GM18951 (cell line): Measurements from ENCODE around the gene U2AF1L4.

Experiments
- POLR2A ChIP-seq: IDR thresholded peaks from 4 replicates; pipeline ENCODE4 v1.6.1; 2011; ENCODE audit warnings: mild to moderate bottlenecking; ENCODE audit not compliant: insufficient read length, insufficient read depth; ENCODE audit errors: extremely low read depth
- in situ Hi-C: fragments of 300-500 bp; cut with MboI; formaldehyde crosslinking; loops from one replicate; pipeline ENCODE4 v1.12.0; 2022; ENCODE audit warnings: low sequenced_read_pairs, mixed read lengths, inconsistent platforms; ENCODE audit not compliant: unreplicated experiment

U2AF1L4 gene, protein sequence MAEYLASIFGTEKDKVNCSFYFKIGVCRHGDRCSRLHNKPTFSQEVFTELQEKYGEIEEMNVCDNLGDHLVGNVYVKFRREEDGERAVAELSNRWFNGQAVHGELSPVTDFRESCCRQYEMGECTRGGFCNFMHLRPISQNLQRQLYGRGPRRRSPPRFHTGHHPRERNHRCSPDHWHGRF

DNA sequence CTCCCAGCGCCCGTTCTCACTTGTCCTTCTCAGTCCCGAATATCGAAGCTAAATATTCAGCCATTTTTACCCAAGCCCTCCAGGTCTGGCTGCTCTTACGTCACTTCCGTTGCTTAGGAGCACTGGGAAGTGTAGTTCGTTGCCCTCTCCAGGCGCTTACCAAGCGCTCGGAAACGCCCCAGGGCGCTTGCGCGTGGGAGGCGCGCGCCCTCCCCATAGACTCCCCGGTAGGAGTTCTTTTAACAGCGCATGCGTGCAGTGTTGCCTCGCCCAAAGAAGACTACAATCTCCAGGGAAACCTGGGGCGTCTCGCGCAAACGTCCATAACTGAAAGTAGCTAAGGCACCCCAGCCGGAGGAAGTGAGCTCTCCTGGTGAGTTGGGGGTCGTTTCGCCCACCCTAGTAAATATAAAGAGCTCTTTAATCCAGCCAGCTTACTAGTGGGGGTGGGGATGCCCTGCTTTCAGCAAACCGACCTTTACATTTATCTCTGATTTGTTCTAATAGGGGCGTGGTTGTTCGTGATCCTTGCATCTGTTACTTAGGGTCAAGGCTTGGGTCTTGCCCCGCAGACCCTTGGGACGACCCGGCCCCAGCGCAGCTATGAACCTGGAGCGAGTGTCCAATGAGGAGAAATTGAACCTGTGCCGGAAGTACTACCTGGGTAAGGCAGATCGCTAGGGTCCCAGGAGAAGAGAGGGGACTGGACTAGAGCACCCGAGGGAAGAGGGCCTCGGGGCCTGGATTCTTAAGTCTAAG lies at the start of gene U2AF1L4, which contains the start of gene PSENEN:
U2AF1L4 (minus strand) TSS at position 91 of the 759 bp plus-strand sequence; CDS start at position 64, 27 bp downstream.
PSENEN (plus strand) TSS at position 324 of the 759 bp plus-strand sequence; CDS start at position 604, 280 bp downstream.
- in situ Hi-C loops = no loop called here
- TF ChIP-seq POLR2A = peak; percentile 41

DNA sequence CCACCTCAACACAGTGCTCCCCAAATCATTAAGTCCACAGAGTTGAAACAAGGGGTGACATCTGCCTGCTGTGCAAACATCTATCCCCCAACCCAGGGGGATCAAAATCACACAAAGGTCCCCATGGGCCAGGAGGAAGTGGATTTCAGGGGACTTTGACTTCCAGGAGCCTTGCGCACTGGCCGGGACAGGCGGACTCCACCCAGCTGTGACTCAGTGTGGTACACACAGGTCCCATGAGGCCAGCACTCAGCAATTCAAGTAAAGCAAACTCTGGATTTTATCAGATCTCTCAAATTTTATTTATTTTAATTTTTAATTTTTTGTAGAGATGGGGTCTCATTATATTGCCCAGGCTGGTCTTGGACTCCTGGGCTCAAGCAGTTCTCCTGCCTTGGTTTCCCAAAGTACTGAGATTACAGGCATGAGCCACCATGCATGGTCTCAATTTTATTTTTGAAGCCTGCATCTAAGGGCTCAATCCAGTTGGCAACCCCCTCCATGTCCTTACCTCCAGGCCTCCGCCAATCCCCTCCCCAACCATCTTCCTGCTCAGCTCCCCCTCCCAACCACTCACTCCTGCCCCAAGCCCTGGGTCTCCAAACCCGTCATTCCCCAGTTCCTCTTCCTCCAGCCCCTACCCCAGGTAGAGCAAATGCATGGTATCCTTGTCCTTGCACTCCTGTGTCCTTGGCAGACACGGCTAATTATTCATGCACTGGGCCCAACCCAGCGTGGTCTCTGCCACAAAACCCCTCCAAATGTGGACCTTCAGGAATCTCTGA lies 48.4 kb upstream of the U2AF1L4 start:
- TF ChIP-seq POLR2A = no peak
- in situ Hi-C loops = no loop called here

DNA sequence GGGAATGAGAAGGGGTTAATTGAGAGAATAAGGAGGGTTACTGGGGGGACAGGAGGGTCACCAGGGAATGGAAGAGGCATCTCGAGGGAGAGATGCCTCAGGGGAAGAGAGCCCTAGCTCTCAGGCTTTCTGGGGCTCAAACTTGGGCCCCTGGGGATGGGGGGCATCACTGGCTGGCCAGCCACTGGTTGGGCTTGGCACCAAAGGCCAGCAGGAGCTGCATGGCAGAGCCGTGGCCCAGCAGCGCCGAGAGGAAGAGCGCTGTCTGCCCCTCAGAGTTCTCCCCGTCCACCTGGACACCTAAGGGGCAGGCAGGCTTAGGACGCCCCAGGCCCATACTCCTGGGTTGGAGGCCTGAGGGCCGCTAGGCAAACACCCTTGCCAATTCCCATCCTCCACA lies 47.7 kb upstream of the U2AF1L4 start:
- TF ChIP-seq POLR2A = no peak
- in situ Hi-C loops = no loop called here

DNA sequence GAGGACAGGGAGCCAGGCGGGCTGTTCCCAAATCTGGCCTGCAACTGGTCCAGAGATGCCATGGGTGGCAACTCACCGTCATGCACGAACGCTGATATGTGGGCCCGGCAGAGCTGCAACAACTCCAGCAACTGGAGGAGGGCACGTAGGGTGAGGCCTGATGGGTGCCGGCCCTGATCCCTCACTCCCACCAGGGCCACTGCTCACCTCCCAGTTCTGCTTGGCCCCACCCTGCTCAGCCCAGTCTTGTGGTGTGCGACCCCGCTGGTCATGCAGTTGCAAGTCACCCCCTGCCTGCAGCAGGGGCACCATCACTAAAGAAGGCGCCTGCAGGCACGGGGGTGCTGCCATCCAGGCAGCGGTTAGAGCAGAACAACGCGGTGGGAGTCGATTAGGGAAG lies 47.1 kb upstream of the U2AF1L4 start:
- TF ChIP-seq POLR2A = no peak

DNA sequence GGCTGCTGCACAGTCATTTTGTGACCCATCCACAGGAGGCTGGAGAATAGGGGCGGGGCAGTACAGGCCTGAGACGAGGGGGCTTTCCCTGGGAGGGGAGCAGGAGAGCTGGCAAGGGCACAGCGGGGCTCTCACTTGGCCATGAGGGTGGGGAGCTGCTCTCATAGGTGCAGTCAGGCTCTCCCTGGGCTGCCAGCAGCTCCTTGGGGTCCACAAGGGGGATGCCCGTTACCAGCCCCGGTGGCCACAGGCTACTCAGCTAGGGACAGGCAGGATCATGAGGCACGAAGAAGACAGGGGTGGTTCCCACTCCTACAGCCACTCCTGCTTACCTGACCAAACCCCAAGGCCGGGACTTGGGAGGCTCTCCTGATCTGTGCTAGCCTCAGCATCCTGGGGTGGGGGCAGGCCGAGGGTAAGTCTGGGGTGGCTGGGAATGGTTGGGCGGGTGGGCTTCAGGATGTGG lies 46.6 kb upstream of the U2AF1L4 start:
- in situ Hi-C loops = no loop called here
- no peak for TF ChIP-seq POLR2A

More for the DNA sequence above, 47.1 kb upstream of the U2AF1L4 start:
- in situ Hi-C loops = no loop called here

DNA sequence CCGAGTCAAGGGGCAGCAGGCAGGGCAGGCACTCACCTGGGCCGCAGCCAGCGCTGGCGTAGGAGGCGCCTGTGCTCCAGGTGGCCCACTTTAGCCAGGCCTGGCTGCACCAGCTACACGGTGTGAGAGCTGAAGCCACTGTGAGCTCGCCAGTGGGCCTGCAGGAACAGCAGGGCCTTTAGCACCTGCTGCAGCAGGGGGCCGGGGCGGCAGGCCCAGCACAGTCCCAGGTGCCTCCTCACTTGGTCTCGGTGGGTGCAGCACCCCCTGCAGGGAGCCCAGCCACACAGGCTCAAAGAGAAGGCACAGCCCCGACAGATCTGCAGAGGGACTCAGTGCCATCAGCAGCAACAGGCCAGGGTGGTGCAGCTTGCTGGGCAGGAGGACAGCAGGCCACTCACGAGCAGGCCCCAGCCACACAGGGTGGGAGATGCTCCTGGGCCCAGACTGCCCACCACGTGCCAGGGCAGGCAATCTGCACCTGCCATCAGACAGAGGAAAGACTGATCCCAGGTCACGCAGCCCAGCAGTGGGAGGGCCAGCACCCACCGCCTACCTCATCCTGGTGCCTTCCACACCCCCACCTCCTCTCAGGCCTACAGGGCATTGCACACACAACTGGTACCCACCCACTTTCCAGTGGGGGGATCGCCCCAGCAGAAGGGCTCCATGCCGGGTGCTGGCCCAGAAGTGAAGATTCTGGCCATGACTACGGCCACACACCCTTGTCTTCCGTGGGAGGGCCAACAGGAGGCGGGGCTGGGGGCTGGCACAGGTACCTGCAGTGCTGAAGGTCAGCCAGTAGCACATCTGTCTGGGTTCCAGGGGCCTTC lies 46.0 kb upstream of the U2AF1L4 start:
- in situ Hi-C loops = no loop called here
- no peak for TF ChIP-seq POLR2A

DNA sequence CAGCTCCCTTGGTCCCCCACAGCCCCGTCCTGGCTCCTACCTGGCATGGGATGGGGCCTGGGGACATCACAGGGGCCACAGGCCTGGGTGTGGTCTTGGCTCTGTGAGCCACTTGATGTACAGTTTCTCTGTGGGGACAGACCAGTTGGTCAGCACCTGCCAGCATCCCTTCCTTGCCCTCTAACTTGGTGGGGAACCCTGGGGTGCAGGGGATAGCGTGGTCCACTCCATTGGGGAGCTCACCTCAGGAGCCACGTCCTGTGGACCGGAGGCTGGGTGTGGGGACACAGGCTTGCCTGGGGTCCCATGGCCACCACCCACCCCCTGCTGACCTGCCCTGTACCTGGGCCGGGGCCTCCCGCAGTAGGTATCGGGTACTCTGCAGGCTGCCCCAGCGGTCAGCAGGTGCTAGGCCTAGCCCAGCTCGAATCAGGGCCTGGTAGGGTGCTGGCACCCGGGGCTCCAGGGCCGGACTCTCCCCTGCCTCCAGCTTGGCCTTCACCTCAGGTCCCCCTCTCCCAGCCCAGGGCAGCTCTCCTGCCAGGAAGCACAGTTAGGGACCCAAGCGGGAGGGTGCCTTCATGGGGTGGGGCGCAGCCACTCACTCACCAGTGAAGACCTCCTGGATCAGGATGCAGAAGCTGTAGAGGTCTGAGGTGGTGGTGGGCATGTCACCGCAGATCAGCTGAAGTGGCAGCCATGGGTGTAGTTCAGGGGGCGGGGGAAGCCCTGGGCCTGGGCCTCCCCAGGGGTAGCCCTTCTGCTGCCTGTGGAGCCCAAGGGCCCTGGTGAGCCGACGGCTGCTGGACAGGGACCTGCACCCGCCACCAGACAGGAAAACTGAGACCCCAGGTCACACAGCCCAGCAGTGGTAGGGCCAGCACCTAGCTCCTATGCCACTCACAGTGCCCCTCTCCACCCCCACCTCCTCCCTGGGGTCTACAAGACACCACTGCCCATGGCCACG lies 45.0 kb upstream of the U2AF1L4 start:
- in situ Hi-C loops = no loop called here
- no peak for TF ChIP-seq POLR2A

DNA sequence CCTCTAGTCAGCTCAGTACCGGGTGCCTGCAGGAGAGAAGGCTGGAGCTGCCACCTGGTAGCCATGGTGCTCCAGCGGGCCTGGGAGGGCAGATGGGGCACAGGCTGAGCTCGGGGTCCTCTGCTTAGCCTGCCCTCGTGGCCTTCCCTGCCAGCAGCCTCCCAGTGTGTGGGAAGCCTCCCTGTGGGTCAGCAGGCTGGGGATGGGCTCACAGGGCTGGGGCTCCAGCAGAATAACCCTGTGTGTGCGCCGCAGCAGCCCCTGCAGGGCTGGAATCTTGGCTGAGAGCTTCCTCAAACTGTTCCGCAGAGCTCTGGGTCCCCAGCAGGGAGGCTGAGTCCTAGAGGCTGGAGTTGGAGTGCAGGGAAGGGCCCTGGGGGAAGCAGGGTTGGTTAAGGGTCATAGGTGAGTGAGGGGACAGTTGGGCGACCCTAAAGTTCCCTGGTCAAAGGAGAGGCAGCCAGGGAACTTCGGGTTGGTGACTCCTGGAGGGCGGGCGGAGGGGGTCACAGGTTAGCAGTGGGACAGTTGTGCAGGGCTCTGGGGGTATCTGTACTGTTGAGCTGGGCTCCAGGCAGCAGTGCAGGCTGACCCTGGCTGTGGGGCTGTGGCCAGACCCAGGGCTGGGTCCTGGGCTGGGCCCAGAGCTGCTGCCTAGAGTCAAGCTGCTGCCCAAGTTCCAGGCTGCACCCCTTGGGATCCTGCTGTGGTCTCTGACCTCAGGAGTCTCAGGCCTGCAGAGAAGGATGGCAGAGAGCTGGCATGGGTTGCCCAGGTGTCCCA lies 44.2 kb upstream of the U2AF1L4 start:
- TF ChIP-seq POLR2A = no peak
- in situ Hi-C loops = no loop called here

DNA sequence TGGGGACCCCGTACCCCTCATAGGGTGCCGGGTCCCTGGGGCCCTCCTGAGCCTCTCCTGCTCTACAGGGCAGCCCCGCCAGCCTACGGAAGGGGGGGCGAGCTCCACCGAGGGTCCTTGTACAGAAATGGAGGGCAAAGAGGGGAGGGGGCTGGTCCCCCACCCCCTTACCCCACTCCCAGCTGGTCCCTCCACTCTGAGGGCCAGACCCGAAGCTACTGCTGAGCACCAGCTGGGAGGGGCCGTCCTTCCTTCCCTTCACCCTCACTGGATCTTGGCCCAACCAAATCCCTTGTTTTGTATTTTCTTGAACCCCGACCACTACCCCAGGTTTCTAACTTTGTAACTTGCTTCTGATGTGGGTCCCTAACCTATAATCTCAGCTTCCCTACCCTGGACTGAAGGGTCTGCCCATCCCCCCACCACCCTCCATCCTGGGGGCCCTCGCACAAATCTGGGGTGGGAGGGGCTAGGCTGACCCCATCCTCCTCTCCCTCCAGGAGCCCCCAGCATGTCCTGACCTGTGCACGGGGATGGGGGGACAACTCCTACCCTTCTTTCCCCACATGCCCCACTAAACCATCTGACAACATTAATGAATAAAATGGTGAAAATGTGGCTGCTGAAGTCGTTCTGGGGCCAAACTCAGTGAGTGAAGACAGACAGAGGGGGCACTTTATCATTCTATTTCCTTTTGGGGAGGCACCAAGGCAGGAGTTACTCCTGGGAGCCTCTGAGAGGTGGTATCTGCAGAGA lies 43.2 kb upstream of the U2AF1L4 start:
- no peak for TF ChIP-seq POLR2A
- in situ Hi-C loops = no loop called here

DNA sequence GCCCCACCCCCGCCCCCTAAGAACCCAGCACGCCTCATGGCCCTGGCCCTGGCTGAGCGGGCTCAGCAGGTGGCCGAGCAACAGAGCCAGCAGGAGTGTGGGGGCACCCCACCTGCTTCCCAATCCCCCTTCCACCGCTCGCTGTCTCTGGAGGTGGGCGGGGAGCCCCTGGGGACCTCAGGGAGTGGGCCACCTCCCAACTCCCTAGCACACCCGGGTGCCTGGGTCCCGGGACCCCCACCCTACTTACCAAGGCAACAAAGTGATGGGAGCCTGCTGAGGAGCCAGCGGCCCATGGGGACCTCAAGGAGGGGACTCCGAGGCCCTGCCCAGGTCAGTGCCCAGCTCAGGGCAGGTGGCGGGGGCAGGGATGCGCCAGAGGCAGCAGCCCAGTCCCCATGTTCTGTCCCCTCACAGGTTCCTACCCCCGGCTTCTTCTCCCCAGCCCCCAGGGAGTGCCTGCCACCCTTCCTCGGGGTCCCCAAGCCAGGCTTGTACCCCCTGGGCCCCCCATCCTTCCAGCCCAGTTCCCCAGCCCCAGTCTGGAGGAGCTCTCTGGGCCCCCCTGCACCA lies 42.1 kb upstream of the U2AF1L4 start:
- TF ChIP-seq POLR2A = no peak
- in situ Hi-C loops = no loop called here
